ENCODE results near the gene ITGA3.

Gene ITGA3

DNA sequence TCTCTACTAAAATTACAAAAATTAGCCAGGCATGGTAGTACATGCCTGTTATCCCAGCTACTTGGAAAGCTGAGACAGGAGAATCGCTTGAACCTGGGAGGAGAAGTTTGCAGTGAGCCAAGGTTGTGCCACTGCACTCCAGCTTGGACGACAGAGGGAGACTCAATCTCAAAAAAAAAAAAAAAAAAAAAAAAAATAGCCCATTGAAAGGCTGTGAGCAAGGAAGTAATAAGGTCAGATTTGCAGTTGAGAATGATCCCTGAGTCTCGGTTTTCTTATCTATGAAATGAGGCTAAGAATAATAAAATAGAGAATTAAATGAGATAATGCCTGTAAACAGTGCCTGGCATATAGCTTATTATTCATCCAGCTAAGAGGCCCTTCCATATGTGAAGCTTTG is 37.9 kb downstream of the ITGA3 start:
- no peak for DNase-seq (ENCODE audit: low spot score)

DNA sequence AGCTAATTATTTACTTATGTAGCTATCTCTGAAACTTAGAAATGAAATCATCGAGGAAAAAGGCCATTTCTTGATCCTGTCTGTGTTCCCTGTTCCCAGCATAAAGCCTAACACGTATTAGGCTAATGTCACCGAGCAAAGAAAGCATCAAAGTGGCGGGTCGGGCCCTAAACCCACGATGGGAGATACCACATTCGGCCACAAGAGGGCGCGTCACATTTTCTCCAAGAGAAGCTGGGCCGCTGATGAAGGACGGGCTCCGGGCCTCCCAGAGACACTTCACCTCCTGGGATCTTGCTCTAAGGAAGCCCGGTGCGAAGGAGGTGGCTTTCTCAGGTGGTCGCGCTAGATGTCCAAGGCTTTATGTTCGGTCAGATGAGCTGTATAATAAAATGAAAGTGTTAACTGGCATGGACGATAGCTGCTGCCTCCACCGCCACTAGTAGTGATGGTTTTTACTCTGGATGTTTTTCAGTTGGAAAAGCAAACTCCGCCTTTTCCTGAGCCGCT is 38.4 kb downstream of the ITGA3 start:
- DNase-seq (ENCODE audit: low spot score), result peak; percentile 88

DNA sequence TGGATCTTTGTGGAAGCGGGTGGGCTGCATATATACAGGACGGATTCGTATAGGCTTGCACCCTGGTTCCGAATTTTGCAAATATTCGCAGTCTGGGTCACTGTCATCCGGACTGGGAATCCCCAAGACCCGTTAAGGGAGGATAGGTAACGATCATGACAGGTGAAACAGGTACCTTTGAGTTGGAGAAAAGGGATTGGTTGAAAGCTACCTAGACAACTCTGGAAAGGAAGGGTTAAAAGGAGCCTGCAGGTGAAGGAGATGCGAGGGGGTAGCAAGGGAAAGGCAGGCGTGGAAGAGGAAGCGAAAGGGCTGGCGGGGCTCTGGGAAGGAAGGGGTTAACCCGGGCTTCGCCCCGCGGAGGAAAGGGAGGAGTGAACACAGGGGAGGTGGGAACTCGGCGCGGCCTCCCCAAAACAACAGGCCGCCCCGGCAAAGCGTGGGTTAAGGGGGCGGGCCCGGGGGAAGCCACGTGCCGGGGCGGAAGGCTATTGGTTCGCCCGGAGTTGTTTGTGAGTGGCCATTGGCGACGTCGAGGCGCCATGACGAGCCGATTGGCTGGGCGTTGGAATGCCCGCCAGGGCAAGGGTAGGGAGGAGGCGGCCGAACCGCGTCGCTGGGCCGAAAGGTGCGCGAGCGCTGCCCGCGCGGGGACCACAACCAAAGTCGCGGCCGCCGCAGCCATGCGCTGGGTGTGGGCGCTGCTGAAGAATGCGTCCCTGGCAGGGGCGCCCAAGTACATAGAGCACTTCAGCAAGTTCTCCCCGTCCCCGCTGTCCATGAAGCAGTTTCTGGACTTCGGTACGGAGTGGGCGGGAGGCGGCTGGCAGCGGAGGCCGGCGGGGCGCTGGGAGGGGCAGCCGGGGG is 39.1 kb downstream of the ITGA3 start, which contains the start of gene PDK2:
Gene PDK2, plus strand, starts transcription at position 599 of the 867 bp plus-strand sequence. Its CDS starts 85 bp downstream, at position 684.
- DNase-seq (ENCODE audit: low spot score), result peak; percentile 94

DNA sequence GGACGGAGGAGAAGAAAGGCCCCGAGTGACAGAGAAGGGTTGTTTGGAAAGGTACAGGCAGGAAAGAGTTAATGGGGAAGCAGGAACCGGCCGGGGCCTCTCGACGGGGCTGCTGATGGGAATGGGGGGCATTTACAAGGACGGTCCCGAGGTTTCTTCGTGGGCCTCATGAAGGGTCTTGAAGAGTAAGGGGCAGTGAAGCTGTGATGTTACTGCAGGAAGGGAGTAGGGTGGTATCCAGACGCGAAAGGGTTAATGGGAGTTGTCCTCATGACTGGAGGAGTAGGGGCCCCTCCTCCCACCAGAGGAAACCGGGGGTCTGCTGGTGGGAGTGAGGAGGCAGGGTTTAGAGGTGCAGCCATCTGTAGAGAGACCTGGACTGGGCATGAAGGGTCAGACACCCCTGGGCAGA is 39.7 kb downstream of the ITGA3 start:
- DNase-seq (ENCODE audit: low spot score), result no peak

DNA sequence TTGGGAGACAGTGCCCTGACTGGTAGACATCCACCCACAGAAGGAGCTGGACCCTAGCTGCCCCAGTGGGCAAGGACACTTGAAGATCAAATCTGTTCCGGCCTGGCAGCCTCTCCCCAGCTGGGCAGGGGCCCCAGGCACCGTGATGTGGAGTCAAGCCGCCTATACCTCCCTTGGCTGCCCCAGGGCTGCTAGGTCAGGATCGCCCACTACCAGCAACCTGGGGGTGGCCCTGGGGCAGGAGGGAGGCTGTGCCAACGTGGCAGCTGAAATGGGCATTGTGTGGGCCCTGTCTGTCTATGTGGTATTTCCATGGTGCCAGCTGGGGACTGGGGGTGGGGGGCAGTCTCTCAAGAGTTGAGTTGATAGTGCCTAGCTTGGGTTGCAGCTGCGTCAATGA is 40.2 kb downstream of the ITGA3 start:
- no peak for DNase-seq (ENCODE audit: low spot score)

DNA sequence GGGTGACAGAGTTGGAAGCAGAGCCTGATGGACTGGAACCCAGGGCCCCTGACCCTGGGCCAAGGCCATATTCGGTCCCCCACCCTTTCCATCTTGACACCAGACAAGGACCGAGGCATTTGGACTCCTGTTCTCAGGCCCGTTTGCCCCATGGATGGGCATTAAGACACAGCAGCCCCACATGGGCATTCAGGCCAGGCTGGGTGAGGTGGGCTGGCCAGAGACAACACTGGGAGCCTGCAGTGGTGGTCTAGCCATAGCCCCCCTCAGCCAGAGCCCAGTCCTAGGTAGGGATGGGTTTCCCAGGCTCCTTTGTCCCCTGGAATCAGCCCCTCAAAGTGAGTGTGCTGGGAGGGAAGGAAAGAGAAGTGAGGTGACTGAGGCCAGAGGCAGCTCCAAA is 40.8 kb downstream of the ITGA3 start:
- no peak for DNase-seq (ENCODE audit: low spot score)

DNA sequence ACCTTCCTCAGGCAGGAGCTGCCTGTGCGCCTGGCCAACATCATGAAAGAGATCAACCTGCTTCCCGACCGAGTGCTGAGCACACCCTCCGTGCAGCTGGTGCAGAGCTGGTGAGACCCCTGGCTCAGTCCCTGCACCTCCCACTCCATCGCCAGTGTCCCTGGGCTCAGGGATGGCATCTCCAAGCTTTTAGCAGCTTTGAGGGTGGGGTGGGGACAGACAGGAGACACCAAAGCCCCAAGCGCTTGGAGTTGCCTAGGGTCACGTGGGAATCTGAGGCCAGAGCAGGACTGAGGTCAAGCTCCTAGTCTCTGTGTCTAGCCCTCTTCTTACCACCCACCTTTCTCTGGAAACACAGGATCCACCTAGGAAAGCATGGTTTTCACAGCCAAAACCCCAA is 41.5 kb downstream of the ITGA3 start:
- no peak for DNase-seq (ENCODE audit: low spot score)

DNA sequence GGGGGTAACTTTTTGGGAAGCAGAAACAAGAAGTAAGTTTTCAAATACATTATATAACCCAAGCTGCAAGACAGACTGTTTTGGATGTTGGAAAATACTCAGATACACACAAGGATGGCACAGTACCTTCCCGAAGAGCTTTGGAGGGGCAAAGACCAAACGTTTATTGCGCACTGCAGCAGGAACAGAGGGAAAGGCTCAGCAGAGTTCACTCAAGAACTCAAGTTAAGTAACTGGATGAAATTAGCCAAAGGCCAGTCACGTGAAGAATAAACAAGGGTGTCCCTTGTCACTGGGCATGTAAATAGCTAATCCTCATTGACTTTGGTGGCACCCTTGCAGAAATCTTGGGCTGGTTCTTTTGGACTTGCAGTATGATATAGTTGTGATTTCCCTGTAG is 42.0 kb downstream of the ITGA3 start:
- DNase-seq (ENCODE audit: low spot score), result no peak

DNA sequence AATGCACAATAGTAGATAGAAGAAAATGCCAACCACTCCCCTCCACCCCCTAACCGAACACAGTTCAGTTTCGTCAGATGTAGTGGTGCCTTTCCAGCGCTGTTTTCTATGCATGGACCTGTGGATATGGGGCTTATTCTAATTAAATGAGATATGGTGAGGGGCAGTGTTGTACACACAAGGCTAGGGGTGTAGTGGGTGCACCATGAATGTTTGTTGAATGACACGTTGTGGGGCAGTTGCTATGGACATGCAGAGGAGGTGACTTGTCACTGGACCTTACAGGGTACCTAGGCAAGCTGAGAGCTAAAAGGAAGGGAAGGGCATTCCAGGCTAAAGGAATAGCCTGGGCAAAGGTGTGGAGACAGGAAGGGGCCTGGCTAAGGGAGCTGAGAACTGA is 42.7 kb downstream of the ITGA3 start:
- DNase-seq (ENCODE audit: low spot score), result no peak

DNA sequence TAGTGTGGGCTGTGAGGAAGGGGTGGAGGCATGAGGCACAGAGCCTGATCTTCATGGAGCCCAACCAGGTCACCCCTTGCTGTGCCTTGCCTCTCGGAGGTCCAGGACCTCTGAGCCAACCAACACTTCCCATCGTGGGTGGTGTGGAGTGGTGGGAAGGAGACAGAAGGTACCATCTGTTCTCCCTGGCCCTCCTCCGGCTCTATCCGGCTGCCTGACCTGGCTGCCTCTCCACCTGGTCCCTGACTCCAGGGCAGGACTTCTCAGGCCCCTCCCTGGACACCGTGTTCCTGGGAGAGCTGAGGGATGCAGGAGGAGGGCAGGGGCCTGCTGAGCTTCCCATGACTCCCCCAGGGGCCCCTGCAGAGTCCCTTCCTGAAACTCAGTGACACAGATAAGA is 43.1 kb downstream of the ITGA3 start:
- DNase-seq (ENCODE audit: low spot score), result no peak

DNA sequence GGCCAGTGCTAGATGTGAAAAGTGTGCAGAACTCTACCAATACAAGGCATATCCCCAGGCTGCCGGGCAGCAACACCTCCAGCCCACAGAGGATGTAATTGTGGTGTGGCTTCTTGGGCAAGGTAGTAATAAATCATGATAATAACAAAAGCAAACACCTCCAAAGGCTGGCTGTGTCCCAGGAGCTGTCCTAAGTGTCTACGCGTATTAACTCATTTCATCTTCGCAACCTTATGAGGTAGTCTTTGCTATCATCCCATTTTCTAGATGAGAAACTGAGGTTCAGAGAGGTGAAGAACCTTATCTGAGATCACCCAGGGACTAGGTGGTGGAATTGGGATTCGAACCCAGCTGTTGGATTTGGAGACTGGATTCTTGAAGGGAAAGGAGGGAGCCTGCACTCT is 44.6 kb downstream of the ITGA3 start:
- DNase-seq (ENCODE audit: low spot score), result no peak

DNA sequence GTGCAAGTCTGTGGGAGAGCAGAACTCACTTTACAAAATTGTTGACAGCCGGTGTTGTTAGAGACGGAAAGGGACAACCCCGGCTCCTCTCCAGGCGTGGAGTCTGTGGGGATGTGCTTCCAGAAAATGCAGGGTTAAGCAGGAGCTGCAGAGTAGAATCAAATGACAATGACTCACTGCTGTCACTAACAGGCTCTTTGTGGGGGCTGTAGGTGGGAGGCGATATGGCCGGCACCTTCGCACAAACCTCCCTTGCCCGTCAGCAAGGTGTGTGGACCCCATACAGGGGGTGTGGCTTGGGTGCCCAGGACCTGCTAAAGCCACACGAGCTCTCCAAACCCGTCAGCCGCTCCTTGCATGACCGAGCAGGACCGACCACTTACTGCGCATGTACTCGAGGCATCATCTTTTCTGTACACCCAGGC is 45.0 kb downstream of the ITGA3 start:
- no peak for DNase-seq (ENCODE audit: low spot score)

DNA sequence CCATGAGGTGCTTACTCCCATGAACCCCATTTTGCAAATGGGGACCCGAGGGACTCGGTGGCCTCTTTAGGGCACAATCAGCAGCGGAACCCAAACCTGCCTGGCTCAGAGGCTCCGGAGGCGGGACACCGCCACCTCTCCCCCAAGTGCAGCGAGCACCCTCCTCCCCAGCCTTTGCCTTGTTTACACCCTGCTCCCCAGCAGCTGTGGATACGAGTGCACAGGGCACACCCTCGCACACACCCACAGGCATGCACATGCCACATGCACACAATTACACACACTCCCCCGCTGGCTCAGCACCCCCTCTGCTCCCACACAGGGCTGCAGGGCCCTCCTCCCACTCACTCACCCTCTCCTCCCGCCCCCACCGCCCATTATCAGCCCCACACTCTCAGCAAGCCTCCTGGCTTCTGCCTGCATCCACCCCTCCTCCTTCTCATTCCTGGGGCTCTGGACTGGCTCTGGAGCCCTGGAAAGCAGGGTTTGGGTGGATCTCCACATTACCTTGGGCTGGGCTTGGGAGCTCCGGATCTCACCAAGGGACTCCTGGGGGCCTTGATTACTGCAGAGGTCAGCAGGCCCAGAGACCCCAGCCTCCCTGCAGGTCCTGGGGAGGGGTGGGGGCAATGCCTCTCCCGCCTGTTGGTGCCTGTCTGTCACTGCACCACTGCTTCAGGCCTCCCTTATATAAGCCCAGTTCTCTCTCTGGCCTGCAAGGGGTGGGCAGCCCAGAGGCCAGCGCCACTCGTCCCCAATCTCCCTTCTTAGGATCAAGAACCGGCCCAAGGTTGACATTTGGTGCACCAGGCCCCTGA is 45.6 kb downstream of the ITGA3 start:
- DNase-seq (ENCODE audit: low spot score), result no peak

DNA sequence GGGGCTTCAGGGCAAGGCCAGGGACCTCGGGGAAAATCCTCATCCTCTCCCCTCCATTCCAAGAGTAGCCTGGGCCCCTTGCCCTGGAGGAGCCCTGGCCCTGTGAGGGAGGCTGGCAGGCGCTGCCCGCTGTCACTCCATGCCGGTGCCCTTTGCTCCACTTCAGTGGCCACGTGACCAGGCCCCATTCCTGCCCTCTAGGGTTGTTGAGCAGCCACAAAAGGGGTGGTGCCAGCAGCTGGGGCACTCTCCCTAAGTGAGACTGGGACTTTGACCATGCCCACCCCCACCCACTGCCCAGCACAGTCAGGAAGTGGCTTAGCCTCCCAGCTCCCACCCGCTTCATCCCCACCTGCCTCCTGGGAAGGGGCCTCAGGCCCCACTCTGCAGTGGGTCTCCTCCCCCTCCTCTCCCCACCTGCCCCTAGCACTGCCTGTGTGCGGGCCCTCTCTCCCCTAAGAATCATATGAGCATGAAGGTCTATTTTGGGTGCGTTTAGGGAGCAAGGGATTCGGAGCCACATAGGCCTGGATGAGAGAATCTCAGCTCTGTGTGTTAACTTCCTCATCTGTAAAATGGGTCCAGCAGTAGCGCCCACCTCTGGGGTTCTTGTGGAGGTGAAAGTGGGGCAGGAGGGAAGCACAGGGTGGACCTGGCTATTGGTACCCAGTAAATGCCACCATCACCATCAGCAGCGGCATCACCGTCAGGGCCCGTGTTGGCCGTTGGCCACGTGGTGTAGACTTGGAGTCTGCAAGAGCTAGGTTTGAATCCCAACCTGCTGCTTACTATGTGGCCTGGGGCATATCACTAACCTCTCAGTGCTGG is 46.5 kb downstream of the ITGA3 start:
- no peak for DNase-seq (ENCODE audit: low spot score)

DNA sequence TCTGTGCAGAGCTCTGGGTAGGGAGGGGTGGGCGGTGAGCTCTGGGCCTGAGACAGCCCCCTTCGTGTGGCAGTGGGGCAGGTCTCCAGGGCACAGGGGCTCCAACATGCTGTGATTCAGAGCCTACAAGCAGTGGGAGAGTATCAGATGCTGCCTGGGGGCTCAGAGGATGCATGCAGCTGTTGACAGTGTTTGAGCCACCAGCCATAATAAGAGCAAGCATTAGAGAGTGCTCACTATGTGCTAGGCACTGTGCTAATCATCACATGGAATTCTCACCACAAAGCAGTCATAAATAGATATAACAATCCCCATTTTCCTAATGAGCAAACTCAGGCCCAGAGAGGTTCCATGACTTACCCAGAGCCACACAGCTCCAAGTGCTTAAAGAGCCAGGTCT is 47.3 kb downstream of the ITGA3 start:
- DNase-seq (ENCODE audit: low spot score), result no peak

DNA sequence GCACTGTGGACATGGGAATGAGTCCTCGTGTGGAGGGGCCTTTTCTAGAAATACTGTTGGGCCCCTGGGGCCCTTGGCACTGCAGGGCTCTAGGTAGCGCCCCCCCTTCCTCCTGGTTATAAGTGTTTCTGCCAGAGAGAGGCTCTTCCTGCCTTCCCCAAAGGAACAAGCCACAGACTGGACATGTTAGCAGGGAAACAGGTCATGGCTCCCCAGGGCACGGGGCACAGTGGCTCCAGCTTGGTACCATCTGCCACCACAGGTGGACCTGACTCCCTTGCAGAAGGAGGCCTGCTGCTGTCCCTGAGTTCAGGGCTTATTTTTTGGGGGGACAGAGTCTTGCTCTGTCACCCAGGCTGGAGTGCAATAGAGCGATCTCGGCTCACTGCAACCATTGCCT is 48.0 kb downstream of the ITGA3 start:
- no peak for DNase-seq (ENCODE audit: low spot score)

DNA sequence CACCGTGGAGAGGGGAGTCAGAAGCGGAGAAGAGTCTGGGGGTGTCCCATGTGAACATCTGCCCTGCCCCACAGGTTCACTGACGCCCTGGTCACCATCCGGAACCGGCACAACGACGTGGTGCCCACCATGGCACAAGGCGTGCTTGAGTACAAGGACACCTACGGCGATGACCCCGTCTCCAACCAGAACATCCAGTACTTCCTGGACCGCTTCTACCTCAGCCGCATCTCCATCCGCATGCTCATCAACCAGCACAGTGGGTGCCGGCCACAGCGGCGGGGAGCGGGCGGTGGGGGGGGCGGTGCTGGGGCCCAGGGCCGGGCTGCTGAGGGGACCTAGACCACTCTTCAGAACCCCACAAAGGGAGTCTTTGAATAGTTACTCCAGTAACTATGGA is 49.9 kb downstream of the ITGA3 start:
- no peak for DNase-seq (ENCODE audit: low spot score)

DNA sequence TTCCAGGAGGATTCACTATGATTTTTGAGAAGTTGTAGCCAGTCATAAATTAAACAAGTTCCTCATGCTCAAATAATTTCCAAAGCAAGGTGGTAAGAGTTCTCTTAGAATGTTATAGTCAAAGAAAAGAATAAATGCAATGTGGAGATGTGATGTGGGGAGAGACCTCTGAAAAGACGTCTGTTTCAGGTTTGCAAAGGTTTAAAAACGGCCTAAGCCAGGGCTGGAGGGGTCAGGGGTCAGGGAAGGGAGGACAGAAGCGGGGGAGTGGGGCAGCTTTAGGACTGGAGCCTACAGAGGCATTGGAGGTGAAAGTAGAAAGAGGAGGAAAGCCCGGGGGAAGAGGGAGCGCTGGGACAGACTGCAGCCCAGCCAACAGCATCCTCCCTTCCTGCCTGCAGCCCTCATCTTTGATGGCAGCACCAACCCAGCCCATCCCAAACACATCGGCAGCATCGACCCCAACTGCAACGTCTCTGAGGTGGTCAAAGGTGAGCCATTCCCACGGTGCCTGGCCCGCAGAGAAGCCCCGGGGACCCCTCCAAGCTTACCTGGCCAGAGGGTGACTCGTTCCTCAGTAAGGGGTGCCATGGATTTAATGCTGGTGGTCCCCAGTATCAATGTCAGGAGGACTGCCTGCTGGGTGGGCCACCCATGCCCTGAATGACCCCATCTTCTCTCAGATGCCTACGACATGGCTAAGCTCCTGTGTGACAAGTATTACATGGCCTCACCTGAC is 50.7 kb downstream of the ITGA3 start:
- DNase-seq (ENCODE audit: low spot score), result no peak

DNA sequence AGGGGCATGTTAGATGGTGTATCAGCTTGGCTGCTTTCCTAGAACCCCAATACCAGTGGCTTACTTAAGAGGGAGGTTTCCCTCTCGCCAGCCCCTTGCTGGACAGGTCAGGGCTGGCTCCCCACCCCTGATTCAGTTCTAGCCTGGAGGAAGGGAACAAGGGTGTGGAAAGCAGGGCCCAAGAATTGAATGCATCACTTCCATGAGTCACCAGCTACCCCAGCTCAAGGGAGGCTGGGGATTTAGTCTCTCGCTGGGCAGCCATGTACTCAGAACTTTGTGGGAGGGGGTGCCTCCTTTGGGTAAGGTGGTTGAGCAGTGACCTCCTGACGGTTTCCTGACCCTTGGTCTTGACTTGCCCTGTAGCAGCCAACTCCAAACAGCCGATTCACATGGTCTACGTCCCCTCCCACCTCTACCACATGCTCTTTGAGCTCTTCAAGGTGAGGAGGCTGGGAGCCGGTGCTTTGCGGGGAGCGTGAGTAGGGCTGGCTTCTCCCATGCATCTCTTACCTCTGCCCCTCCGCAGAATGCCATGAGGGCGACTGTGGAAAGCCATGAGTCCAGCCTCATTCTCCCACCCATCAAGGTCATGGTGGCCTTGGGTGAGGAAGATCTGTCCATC is 52.0 kb downstream of the ITGA3 start:
- DNase-seq (ENCODE audit: low spot score), result no peak

DNA sequence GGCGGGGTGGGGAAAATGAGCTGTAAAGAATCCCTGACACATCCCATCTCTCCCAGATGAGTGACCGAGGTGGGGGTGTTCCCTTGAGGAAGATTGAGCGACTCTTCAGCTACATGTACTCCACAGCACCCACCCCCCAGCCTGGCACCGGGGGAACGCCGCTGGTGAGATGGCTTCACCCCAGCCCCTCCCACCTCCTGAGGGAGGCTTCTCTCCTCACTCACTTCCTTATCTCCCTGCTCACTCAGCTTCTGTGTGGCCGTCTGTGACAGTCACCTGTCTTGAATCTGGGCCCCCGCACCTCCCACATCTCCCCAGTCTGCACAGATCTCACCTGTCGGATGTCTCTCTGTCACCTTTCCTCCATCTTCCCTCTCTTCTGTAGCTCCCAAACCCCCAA is 52.6 kb downstream of the ITGA3 start:
- DNase-seq (ENCODE audit: low spot score), result no peak

DNA sequence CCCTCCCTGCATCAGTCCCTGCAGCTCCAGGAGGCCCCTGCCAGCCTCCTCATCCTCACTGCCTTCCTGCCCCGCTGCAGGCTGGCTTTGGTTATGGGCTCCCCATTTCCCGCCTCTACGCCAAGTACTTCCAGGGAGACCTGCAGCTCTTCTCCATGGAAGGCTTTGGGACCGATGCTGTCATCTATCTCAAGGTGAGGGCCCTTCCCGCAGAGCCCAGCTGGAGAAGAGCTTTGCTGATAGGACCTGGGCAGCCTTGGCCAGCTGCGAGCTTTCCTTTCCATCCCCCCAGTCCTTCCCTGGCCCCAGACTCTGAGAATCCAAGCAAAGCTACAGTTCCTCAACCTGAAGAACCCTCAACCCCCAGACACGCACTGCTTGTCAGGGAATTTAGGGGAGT is 53.3 kb downstream of the ITGA3 start:
- no peak for DNase-seq (ENCODE audit: low spot score)
